Uterus (tissue), 4 donors: ENCODE data around the gene HEPN1. TPM values are rescaled to one million over a fixed set of nuclear protein-coding genes. Genes with fewer than 3 reads are reported as not detected.

Experiments used
- DNase-seq, 2 donors: peaks; one replicate each; pipeline ENCODE4 v3.0.0-alpha.2; 2019 to 2020
- H3K27ac ChIP-seq, 2 donors: fragments of 200-600 bp; sonication (generic); 1 replicate in 1 of 2; 2 replicates in 1 of 2; pipeline ENCODE4 v1.5.1; 2016 to 2018
- H3K27me3 ChIP-seq, 2 donors: fragments of 200-600 bp; sonication (generic); one replicate each; pipeline ENCODE4 v1.5.1; 2018 to 2019; ENCODE audit warnings: control low read depth in 1 of 2
- H3K36me3 ChIP-seq, 2 donors: fragments of 200-600 bp; sonication (generic); one replicate each; pipeline ENCODE4 v1.5.1; 2019; ENCODE audit warnings: control low read depth in 1 of 2
- H3K4me1 ChIP-seq, 2 donors: fragments of 200-600 bp; sonication (generic); one replicate each; pipeline ENCODE4 v1.5.1; 2018 to 2019; ENCODE audit warnings: control low read depth in 1 of 2
- H3K4me3 ChIP-seq, 2 donors: fragments of 200-600 bp; sonication (generic); 1 replicate in 1 of 2; 2 replicates in 1 of 2; pipeline ENCODE4 v1.5.1; 2018 to 2019; ENCODE audit warnings: mild to moderate bottlenecking in 1 of 2
- H3K9me3 ChIP-seq, 2 donors: fragments of 200-600 bp; sonication (generic); one replicate each; pipeline ENCODE4 v1.5.1; 2019; ENCODE audit warnings: control low read depth in 1 of 2
- CTCF ChIP-seq, 4 experiments: fragments of 200-600 bp in 2 of 4; fragments of 450-650 bp in 2 of 4; sonication (generic) in 2 of 4; IDR thresholded peaks; one replicate each; pipeline ENCODE4 v1.5.1; 2016 to 2019; ENCODE audit warnings: antibody characterized with exemption in 4 of 4, mild to moderate bottlenecking in 2 of 4, moderate library complexity in 1 of 4
- POLR2A ChIP-seq, 2 donors: fragments of 450-650 bp; IDR thresholded peaks; one replicate each; pipeline ENCODE4 v1.6.1; 2016; ENCODE audit warnings: antibody characterized with exemption in 2 of 2, mild to moderate bottlenecking in 1 of 2, moderate library complexity in 1 of 2
- intact Hi-C: fragments of 100-400 bp; cut with DNase I; formaldehyde crosslinking; loops from one replicate; pipeline ENCODE4 v1.15.1; 2023; ENCODE audit warnings: low total_unique reads
- total RNA-seq, 4 donors: library from RNA; depleted of rRNA in 3 of 4; stranded (reverse); fragments of >200 nt in 3 of 4; gene quantifications; one replicate each; pipeline versions ENCODE4 v1.1.0 to v1.2.4, GENCODE V29; 2014 to 2023
- donor health status: DM: yes; HTN: yes; CAD: no.

HEPN1 gene
- total RNA-seq, 4 donors from 2014 or later, result not detected

- Histone ChIP-seq H3K4me1 (no peaks in the 10 kb centered on the region), H3K36me3 (no peaks in the 10 kb centered on the region), H3K9me3 (no peaks in the 10 kb centered on the region), H3K27ac (peak overlapping the region in 1 of 2 donors; percentile 32), H3K4me3 (no peak overlapping the region), H3K27me3 (no peaks in the 10 kb centered on the region)
- intact Hi-C loops, result no loop called here
- TF ChIP-seq CTCF (IDR thresholded peaks at IDR 0.05) (no peak), POLR2A (IDR thresholded peaks at IDR 0.05) (no peak)
- DNase-seq, result no peak
Observed at GRCh38 chr11:124893781-124894401, 25.2 kb upstream of the HEPN1 start.

- Histone ChIP-seq H3K36me3 (no peaks in the 10 kb centered on the region), H3K27me3 (no peaks in the 10 kb centered on the region), H3K9me3 (no peaks in the 10 kb centered on the region), H3K27ac (peak overlapping the region; percentile 32 to 61), H3K4me1 (no peaks in the 10 kb centered on the region), H3K4me3 (no peak overlapping the region)
- intact Hi-C loops, result no loop called here
- no peak for TF ChIP-seq CTCF (IDR thresholded peaks at IDR 0.05)
- no peak for DNase-seq
Observed at GRCh38 chr11:124894606-124895430, 24.2 kb upstream of the HEPN1 start.

GRCh38 chr11:124895471-124895971 is 23.5 kb upstream of the HEPN1 start:
- no peak for DNase-seq
- H3K27ac ChIP-seq, result peak overlapping the region; percentile 32 to 61
- no peaks in the 10 kb centered on the region for H3K27me3 ChIP-seq
- H3K9me3 ChIP-seq, result no peaks in the 10 kb centered on the region
- intact Hi-C loops, result no loop called here
- peak overlapping the region in 1 of 2 donors; percentile 21 for H3K4me3 ChIP-seq
- H3K36me3 ChIP-seq, result no peaks in the 10 kb centered on the region
- H3K4me1 ChIP-seq, result no peaks in the 10 kb centered on the region
- no peak for TF ChIP-seq POLR2A (IDR thresholded peaks at IDR 0.05)
- no peak for TF ChIP-seq CTCF (IDR thresholded peaks at IDR 0.05)

GRCh38 chr11:124896071-124896750 is 22.8 kb upstream of the HEPN1 start:
- no peaks in the 10 kb centered on the region for H3K4me1 ChIP-seq
- H3K27ac ChIP-seq, result peak overlapping the region; percentile 32 to 61
- no peak for DNase-seq
- peak overlapping the region in 1 of 2 donors; percentile 21 for H3K4me3 ChIP-seq
- no peaks in the 10 kb centered on the region for H3K36me3 ChIP-seq
- no peaks in the 10 kb centered on the region for H3K9me3 ChIP-seq
- TF ChIP-seq POLR2A (IDR thresholded peaks at IDR 0.05) (no peak), CTCF (IDR thresholded peaks at IDR 0.05) (no peak)
- no peaks in the 10 kb centered on the region for H3K27me3 ChIP-seq
- intact Hi-C loops, result no loop called here
